PC-3 (cell line): ENCODE measurements around the gene LIMA1.

Experiments used
- CTCF ChIP-seq: fragments of 300-600 bp; sonication (generic); conservative IDR thresholded peaks from 2 replicates; pipeline ENCODE4 v1.5.1; 2017; ENCODE audit warnings: antibody characterized with exemption, low read depth, mild to moderate bottlenecking, low read length
- EZH2 ChIP-seq: fragments of 300-600 bp; sonication (generic); IDR thresholded peaks from one replicate; pipeline ENCODE4 v1.6.1; 2017; ENCODE audit warnings: antibody characterized with exemption, mild to moderate bottlenecking, low read length; ENCODE audit not compliant: unreplicated experiment
- EZH2phosphoT487 ChIP-seq: fragments of 300-600 bp; sonication (generic); IDR thresholded peaks from 2 replicates; pipeline ENCODE4 v1.6.1; 2018; ENCODE audit warnings: mild to moderate bottlenecking, antibody characterized with exemption, low read length, borderline replicate concordance

DNA sequence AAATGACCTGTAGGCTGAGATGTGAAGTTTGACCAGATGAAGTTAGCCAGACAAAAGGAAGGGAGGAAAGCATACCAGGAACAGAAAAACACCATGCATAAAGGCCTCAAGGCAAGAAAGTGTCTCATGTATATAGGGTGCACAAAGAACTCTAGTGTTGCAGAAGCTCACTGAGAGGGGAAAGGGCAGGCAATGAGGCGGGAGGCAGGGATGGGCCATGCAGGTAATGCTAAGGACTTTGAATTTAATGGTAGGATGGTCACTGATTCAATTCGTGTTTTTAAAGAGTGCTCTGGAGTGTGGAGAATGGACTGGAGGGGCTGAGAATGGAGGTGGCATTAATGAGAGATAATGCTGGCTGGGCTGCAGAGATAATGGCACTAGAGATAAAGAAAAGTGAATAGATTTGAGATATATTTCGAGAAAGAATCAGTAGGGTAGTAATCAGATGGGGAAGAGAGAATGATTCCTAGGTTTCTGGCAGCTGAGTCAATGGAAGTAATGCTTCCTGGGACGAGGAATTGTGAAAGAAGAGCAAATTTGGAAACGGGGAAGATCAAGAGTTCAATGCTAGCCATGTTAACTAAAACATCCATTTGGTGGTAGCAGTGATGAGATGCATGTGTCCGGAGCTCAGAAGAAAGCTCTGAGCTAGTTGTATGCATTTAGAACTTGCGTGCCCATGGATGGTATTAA is 43.1 kb downstream of the LIMA1 start:
- TF ChIP-seq CTCF (no peak), EZH2phosphoT487 (no peak), EZH2 (no peak)
